Ovary (tissue), 3 donors: Measurements from ENCODE around the gene CEP112.

Experiments
- EP300 ChIP-seq: sonication (generic); formaldehyde crosslinking; IDR thresholded peaks from one replicate; pipeline ENCODE4 v1.6.1; 2017; ENCODE audit warnings: antibody characterized with exemption
- POLR2A ChIP-seq: fragments of 450-650 bp; IDR thresholded peaks from one replicate; pipeline ENCODE4 v1.6.1; 2017; ENCODE audit warnings: antibody characterized with exemption, mild to moderate bottlenecking, moderate library complexity
- TF ChIP-seq, protein P1 (sequence below), 3 donors: fragments of 450-650 bp in 2 of 3; fragments of 200-600 bp in 1 of 3; IDR thresholded peaks; one replicate each; pipeline versions ENCODE4 v1.5.1 to v1.8.0; 2016 to 2022; ENCODE audit warnings: antibody characterized with exemption in 3 of 3, mild to moderate bottlenecking in 1 of 3
- donor health status: DM: no; HTN: no; CAD: no.

DNA sequence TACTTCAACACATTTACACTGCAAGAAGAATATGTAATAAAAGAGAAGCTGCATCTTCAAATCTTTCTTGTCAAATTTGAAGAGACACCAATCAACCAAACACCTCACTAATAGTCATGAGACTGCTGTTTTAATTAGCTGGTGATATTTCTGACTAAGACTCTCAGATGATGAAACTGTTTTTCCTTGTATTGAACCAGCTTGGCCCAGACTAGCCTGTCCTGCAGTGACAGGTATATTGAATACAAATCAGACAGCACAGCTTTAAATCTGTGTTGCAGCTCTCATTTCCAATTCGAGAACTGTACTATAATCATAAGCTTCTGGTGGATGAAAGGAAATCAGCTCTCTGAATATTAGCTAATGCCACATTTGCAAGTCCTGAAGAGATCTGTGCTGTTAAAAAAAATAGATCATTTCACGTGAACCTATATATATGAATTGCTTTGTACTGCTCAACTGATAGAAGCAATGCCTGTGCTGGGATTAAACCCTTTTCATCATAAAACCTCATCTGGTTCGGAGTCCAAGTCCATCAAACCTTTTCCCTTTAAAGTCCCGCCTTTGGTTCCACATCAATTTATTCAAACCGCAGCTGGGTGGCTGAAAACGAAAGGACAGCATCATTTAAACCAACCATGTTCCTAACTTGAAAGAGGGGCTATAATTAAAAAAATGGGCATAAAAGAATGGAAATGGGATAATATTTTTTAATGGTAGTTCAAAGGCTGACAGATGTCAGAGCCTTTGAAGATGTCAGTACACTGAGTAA, 306.2 kb downstream of the CEP112 start:
- TF ChIP-seq, protein P1, sequence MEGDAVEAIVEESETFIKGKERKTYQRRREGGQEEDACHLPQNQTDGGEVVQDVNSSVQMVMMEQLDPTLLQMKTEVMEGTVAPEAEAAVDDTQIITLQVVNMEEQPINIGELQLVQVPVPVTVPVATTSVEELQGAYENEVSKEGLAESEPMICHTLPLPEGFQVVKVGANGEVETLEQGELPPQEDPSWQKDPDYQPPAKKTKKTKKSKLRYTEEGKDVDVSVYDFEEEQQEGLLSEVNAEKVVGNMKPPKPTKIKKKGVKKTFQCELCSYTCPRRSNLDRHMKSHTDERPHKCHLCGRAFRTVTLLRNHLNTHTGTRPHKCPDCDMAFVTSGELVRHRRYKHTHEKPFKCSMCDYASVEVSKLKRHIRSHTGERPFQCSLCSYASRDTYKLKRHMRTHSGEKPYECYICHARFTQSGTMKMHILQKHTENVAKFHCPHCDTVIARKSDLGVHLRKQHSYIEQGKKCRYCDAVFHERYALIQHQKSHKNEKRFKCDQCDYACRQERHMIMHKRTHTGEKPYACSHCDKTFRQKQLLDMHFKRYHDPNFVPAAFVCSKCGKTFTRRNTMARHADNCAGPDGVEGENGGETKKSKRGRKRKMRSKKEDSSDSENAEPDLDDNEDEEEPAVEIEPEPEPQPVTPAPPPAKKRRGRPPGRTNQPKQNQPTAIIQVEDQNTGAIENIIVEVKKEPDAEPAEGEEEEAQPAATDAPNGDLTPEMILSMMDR (IDR thresholded peaks at IDR 0.05) = no peak
- TF ChIP-seq POLR2A (no peak), EP300 (no peak)
